ENCODE data around the gene SPAG17. TPM values are rescaled to one million over a fixed set of nuclear protein-coding genes. Genes with fewer than 3 reads are reported as not detected.

Gene SPAG17
- polyA plus RNA-seq, 1 donor = 1.7 TPM

GRCh38 chr1:118073648-118074435 lies 111.2 kb downstream of the SPAG17 start:
- DNase-seq = peak; percentile 51

- DNase-seq = no peak
Observed at GRCh38 chr1:118049981-118050380, 135.0 kb downstream of the SPAG17 start.

- DNase-seq = no peak
Observed at GRCh38 chr1:118047650-118048224, 137.3 kb downstream of the SPAG17 start.

GRCh38 chr1:118047006-118047649 lies 137.9 kb downstream of the SPAG17 start:
- DNase-seq = no peak

GRCh38 chr1:118043624-118044023 lies 141.4 kb downstream of the SPAG17 start:
- DNase-seq = no peak

GRCh38 chr1:118042501-118042900 lies 142.5 kb downstream of the SPAG17 start:
- DNase-seq = no peak

- DNase-seq = no peak
Observed at GRCh38 chr1:118039170-118039569, 145.9 kb downstream of the SPAG17 start.

- DNase-seq = no peak
Observed at GRCh38 chr1:118032883-118033282, 152.1 kb downstream of the SPAG17 start.

GRCh38 chr1:118028267-118028666 lies 156.8 kb downstream of the SPAG17 start:
- no peak for DNase-seq

- peak; percentile 4 for DNase-seq
Observed at GRCh38 chr1:118023199-118023598, 161.8 kb downstream of the SPAG17 start.

- DNase-seq = no peak
Observed at GRCh38 chr1:118021668-118022067, 163.4 kb downstream of the SPAG17 start.

GRCh38 chr1:118018060-118018459 lies 167.0 kb downstream of the SPAG17 start:
- no peak for DNase-seq

- no peak for DNase-seq
Observed at GRCh38 chr1:118013938-118014337, 171.1 kb downstream of the SPAG17 start.

GRCh38 chr1:118013336-118013735 lies 171.7 kb downstream of the SPAG17 start:
- no peak for DNase-seq

- no peak for DNase-seq
Observed at GRCh38 chr1:118012515-118013124, 172.4 kb downstream of the SPAG17 start.

GRCh38 chr1:118008011-118008410 lies 177.0 kb downstream of the SPAG17 start:
- no peak for DNase-seq

- no peak for DNase-seq
Observed at GRCh38 chr1:118007391-118007790, 177.6 kb downstream of the SPAG17 start.

GRCh38 chr1:118004312-118004711 lies 180.7 kb downstream of the SPAG17 start:
- DNase-seq = no peak

GRCh38 chr1:117985973-117986372 lies 199.1 kb downstream of the SPAG17 start:
- DNase-seq = no peak

GRCh38 chr1:117985239-117985638 lies 199.8 kb downstream of the SPAG17 start:
- DNase-seq = no peak

- DNase-seq = no peak
Observed at GRCh38 chr1:117981455-117982192, 203.4 kb downstream of the SPAG17 start.

GRCh38 chr1:117976381-117976780 lies 208.6 kb downstream of the SPAG17 start:
- no peak for DNase-seq

GRCh38 chr1:117971777-117972176 lies 213.3 kb downstream of the SPAG17 start:
- no peak for DNase-seq

All from hindlimb muscle (tissue), 1 donor.